ENCODE data around the gene ZIC5.
"Not testable (repeated sequence)": the region's sequence is repeated elsewhere in the genome, so short reads cannot be mapped to it uniquely, and the experiment has no call there.

The ZIC5 gene

GRCh38 chr13:99959540-99960230, 11.9 kb downstream of the ZIC5 start:
- DNase-seq: no peak

- DNase-seq: no peak
Observed at GRCh38 chr13:99959127-99959539, 12.4 kb downstream of the ZIC5 start.

- DNase-seq: no peak
Observed at GRCh38 chr13:99958406-99959126, 13.0 kb downstream of the ZIC5 start.

DNA sequence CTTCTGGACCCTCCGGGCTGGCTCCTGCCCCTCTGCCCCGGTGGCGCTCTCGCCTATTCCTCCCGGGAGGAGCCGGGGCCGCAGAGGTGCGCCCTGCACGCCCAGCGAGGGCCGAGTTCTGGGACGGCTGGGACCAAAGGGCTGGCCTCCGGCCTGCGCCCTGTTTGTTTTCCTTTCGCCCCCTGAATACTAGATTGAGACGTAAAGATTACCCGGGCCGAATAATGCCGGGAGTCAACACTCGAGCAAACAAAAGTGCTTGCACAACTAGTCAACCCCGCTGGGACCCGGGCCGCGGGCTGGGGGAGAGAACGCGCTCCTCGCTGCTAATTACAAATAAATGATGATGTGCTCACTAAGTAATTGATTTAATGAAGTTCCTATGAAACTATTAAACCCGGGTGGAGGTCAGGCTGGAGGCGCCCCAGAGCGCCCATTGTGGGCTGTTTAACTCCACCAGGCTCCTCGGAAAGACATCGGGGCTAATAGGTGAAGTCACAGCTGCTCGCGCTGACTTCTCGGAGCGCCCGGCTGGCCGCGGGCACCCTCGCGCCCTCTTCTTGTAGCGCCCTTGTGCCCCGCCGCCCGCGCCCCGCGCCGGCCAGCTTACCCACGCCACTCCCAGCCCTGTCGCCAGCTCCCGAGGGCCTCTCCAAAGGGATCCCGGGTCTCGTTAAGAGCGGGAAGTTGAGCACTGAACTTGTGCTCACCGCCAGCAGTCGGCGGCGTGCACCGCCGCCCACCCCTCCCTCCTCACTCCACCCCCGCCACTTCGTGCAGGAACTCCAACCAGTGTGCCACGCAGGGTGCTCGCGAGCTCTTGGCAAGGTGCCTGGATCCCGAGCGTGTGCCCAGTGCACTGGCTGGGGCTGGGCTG, 14.9 kb downstream of the ZIC5 start:
- DNase-seq: no peak

DNA sequence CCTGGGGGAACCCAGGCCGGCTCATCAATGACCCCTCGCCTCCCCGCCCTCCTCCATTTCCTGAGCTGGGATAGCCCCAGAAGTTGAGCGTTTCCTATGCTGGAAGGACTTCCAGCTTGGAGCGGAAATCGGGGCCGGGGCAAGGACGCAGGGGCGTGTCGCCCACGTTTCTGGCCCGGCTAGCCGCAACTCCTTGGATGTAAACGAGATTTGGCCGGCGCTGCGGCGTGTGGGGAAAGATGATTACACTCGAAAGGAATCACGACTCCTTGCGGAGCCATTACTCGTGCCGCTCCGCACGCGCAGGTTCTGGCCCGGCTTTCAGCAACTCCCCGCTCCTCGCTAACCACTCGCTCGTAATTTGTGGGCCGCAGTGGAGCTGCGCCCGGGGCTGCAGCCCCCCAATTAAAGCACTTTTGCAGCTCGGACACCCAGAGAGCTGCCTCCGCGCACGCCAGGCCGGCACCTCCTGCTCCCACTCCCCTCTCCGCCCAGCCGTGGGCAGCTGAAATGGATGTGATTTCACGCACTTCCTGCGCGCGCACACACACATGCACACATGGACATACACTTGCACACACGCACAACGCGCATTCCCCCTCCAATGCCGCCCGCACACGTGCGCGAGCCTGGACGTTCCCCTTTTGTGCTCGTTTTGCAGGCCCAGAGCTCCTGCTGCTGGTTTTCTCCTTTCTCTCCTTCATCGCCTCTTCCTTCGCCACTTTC, 15.7 kb downstream of the ZIC5 start:
- no peak for DNase-seq

DNA sequence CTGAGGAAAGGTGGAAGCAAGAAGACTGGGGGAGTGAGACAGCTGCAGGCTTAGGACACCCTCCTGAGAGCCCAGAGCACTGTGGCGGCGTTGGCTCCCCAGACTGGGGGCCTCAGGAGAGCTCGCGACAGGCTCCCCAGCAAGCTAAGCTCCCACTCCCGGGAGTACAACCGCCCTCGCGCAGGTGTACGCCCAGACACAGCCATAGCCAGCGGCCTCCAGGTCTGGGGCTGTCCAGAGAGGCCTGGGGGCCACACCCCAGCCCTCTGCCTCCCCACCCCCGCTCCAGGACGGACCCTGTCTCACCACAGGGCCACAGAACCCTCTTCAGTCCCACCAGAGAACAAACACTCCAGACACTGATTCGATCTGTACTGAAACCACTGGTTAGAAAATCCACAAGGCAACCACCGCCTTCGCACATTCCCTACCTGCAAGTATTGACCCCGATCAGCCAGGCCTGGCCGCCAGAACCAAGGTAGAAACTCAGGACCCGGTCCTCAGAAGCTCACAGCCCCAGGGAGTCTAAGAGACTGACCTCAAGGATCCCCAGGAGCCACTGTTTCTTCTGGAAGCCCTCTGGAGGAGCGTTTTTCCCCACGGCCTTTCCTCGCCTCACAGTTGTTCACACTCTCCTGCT, 16.3 kb downstream of the ZIC5 start:
- no peak for DNase-seq

- DNase-seq: no peak
Observed at GRCh38 chr13:99953138-99953755, 18.3 kb downstream of the ZIC5 start.

DNA sequence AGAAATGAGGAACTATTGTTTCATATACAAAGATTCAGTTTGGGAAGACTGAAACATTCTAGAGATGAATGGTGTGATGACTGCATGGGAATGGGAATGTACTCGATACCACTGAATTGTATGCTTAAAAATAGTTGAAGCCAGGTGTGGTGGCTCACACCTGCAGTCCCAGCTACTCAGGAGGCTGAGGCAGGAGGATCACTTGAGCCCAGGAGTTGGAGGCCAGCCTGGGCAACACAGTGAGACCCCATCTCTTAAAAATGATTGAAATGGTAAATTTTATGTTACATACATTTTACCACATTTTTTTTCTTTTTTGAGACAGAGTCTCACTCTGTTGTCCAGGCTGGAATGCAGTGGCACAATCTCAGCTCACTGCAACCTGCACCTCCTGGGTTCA, 19.9 kb downstream of the ZIC5 start:
- DNase-seq: not testable (repeated sequence)

DNA sequence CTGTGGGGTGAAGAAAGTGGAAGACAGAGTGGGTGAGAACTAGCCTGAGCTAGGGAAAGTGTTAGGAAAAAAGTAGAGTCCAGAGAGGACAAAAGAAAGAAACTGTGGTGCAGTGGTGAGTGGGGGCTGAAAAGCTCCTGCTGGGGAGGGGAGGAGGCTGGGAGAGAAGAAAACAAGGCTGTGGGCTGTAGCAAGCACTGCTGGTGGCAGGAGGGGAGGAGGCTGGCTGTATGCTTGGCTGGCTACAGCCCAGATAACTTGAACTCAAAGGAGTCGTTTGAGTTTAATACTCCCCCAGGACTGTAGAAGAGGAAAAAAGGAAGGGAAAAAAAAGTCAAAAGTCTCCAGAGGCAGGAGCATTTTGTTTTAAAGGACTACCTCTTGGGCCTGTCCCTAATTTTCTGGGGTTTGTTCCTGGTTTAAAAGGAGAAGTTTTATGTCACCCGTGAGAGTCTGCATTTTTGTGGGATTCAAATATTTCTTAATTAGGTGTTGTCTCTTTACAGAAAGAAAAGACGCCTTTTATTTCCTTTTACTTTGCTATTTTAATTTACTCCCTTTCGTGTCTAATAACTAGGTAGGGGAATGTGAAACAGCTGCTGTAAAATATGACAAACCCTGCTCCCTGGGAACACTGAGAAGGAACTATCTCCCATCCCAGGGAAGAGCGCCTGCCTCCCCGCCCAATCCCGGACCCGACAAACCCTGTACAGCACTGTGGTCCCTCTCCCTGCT, 21.7 kb downstream of the ZIC5 start:
- no peak for DNase-seq

- DNase-seq: no peak
Observed at GRCh38 chr13:99948907-99949678, 22.5 kb downstream of the ZIC5 start.

DNA sequence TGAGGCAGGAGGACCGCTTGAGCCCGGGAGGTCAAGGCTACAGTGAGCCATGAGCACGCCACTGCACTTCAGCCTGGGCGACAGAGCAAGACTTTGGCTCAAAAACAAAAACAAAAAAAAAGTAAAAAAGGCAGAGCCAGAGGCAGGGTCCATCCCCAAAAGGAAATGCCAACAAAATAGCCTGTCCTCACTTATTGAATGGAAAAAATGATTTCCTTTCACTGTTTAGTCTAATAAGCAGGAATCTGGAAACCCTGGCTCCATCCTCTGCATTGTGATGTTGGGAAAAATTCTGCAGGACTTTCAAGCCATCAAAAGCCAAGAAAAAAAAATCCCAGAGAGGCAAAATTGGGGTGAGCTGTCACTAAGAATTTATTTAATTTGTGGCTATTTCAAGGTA, 23.2 kb downstream of the ZIC5 start:
- no peak for DNase-seq

- no peak for DNase-seq
Observed at GRCh38 chr13:99947666-99948065, 23.9 kb downstream of the ZIC5 start.

DNA sequence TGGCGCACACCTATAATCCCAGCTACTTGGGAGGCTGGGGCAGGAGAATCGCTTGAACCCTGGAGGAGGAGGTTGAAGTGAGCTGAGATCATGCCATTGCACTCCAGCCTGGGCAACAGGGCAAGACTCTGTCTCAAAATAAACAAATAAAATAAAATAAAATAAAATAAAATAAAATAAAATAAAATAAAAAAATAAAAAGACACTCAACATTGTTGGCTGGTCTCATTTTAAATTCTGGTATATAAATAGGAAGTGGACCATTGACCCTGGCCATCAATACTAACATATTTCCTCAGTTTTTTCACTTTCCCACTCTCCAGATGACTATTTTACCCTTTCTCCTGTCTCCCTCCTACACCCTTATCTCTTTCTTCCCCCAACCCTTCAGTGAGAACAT, 26.1 kb downstream of the ZIC5 start:
- DNase-seq: not testable (repeated sequence)

DNA sequence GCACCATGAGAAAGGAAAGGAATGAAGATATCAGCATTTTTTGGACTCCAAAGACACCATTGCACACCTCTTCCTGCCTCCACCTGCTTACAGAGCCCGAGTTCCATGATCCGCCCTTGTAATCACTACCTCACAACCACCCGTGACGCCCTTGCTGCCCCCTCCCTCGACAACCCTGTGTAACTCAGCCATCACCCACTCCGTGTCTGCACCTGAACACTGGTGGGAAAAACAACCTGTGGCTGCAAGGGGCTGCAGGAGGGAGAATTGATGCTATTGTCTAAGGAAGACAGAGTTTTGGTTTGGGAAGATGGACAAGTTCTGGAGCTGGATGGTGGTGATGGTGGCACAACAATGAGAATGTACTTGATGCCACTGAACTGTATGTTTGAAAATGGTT, 27.0 kb downstream of the ZIC5 start:
- DNase-seq: no peak

GRCh38 chr13:99944102-99944501, 27.5 kb downstream of the ZIC5 start:
- DNase-seq: no peak

- DNase-seq: no peak
Observed at GRCh38 chr13:99941911-99942310, 29.7 kb downstream of the ZIC5 start.

GRCh38 chr13:99941086-99941485, 30.5 kb downstream of the ZIC5 start:
- no peak for DNase-seq

DNA sequence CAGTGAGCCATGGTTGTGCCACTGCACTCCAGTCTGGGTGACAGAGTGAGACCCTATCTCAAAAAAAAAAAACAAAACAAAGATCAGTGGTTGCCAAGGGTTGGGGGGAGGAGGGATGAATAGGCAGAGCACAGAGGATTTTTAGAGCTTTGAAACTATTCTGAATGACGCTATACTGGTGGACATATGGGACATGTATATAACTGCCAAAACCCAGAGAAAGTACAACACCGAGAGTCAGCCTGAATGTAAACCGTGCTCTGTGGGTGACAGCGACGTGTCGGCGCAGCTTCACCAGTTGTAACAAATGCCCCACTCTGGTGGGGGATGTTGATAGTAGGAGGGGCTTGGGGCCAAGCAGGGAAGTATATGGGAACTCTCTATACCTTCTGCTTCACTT, 32.9 kb downstream of the ZIC5 start:
- no peak for DNase-seq

DNA sequence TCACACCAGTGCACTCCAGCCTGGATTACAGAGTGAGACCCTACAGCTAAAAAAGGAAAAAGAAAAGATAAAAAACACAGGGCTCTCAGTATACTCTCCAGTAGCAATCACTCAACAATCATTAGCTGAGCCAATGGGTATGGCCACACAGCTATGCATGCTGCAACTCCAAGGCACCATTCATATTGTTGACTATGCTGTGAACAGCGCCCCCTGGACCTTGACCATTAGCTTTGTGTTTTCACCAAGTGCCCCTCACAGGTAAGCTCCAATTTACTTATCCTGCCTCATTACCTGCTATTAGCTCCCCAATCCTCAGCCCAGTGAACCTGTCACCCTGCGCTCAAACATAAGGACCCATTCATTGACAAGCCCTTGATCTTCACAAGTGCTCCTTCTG, 35.8 kb downstream of the ZIC5 start:
- DNase-seq: no peak

- no peak for DNase-seq
Observed at GRCh38 chr13:99932912-99933311, 38.7 kb downstream of the ZIC5 start.

Data from effector CD8-positive, alpha-beta T cell (primary cell).